ENCODE measurements around the gene UGT3A2.

DNA sequence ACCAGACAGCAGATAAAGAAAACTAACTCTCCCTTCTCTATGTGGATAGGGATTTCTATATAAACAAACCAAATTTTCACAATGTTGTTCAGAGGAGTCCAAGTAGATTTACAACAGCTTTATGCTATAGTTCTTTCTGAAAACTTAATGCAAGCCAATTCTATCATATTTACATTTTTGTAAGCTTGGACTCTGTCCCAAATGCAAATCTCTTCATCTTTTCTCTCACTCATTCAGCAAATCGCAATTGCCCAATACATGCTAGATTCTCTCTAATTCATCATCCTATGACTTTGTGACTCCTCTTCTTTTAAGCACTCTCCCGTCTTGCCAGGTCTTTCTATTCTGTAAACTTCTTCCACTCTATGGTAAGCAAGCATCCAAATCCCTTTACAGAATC lies 39.1 kb upstream of the UGT3A2 start:
- TF ChIP-seq EP300 (IDR thresholded peaks at IDR 0.05; ENCODE audit: borderline replicate concordance) (no peak), FOXM1 (IDR thresholded peaks at IDR 0.05; ENCODE audit: borderline replicate concordance, low read depth) (no peak), NFIC (IDR thresholded peaks at IDR 0.05) (no peak), YY1 (IDR thresholded peaks at IDR 0.05; ENCODE audit: low read depth) (no peak), ZBTB7A (IDR thresholded peaks at IDR 0.05; ENCODE audit: low read depth) (no peak), TAF1 (IDR thresholded peaks at IDR 0.05; ENCODE audit: low read depth) (no peak)
- TF ChIP-seq, protein P1, sequence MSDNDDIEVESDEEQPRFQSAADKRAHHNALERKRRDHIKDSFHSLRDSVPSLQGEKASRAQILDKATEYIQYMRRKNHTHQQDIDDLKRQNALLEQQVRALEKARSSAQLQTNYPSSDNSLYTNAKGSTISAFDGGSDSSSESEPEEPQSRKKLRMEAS (IDR thresholded peaks at IDR 0.05): no peak
- TF ChIP-seq, protein P2, sequence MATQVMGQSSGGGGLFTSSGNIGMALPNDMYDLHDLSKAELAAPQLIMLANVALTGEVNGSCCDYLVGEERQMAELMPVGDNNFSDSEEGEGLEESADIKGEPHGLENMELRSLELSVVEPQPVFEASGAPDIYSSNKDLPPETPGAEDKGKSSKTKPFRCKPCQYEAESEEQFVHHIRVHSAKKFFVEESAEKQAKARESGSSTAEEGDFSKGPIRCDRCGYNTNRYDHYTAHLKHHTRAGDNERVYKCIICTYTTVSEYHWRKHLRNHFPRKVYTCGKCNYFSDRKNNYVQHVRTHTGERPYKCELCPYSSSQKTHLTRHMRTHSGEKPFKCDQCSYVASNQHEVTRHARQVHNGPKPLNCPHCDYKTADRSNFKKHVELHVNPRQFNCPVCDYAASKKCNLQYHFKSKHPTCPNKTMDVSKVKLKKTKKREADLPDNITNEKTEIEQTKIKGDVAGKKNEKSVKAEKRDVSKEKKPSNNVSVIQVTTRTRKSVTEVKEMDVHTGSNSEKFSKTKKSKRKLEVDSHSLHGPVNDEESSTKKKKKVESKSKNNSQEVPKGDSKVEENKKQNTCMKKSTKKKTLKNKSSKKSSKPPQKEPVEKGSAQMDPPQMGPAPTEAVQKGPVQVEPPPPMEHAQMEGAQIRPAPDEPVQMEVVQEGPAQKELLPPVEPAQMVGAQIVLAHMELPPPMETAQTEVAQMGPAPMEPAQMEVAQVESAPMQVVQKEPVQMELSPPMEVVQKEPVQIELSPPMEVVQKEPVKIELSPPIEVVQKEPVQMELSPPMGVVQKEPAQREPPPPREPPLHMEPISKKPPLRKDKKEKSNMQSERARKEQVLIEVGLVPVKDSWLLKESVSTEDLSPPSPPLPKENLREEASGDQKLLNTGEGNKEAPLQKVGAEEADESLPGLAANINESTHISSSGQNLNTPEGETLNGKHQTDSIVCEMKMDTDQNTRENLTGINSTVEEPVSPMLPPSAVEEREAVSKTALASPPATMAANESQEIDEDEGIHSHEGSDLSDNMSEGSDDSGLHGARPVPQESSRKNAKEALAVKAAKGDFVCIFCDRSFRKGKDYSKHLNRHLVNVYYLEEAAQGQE (IDR thresholded peaks at IDR 0.05; ENCODE audit: low read depth): no peak

All from Ishikawa (cell line).